Liver (tissue), 3 donors: ENCODE measurements around the gene RNF6.

ENCODE experiments used
- EGR1 ChIP-seq, 2 donors: IDR thresholded peaks; 2 replicates each; pipeline ENCODE4 v1.6.1; 2016 to 2018; ENCODE audit warnings: antibody characterized with exemption in 2 of 2, low read depth in 2 of 2
- FOXA1 ChIP-seq: IDR thresholded peaks from 2 replicates; pipeline ENCODE4 v1.6.1; 2016; ENCODE audit warnings: antibody characterized with exemption
- HNF4G ChIP-seq: IDR thresholded peaks from 2 replicates; pipeline ENCODE4 v1.6.1; 2016; ENCODE audit warnings: antibody characterized with exemption
- JUND ChIP-seq, 2 donors: IDR thresholded peaks; 2 replicates each; pipeline ENCODE4 v1.6.1; 2016; ENCODE audit warnings: antibody characterized with exemption in 2 of 2
- NR2F2 ChIP-seq: IDR thresholded peaks from 2 replicates; pipeline ENCODE4 v1.6.1; 2016; ENCODE audit warnings: antibody characterized with exemption
- RAD21 ChIP-seq, 2 donors: IDR thresholded peaks; 2 replicates each; pipeline ENCODE4 v1.6.1; 2016; ENCODE audit warnings: antibody characterized with exemption in 2 of 2, mild to moderate bottlenecking in 2 of 2
- RXRA ChIP-seq, 2 donors: IDR thresholded peaks; 2 replicates each; pipeline ENCODE4 v1.6.1; 2017 to 2018; ENCODE audit warnings: antibody characterized with exemption in 2 of 2, mild to moderate bottlenecking in 1 of 2
- TAF1 ChIP-seq: conservative IDR thresholded peaks from 2 replicates; pipeline ENCODE4 v1.6.1; 2016; ENCODE audit warnings: antibody characterized with exemption, mild to moderate bottlenecking
- YY1 ChIP-seq: IDR thresholded peaks from 2 replicates; pipeline ENCODE4 v1.6.1; 2016; ENCODE audit warnings: antibody characterized with exemption, mild to moderate bottlenecking
- TF ChIP-seq, protein P1 (sequence below): IDR thresholded peaks from 2 replicates; pipeline ENCODE4 v1.6.1; 2016; ENCODE audit warnings: antibody characterized with exemption, mild to moderate bottlenecking
- TF ChIP-seq, protein P2 (sequence below): fragments of 150-350 bp; IDR thresholded peaks from 2 replicates; pipeline ENCODE4 v1.5.1; 2017; ENCODE audit warnings: improper control_type of control experiment, low read depth, low read length; ENCODE audit not compliant: missing input control
- TF ChIP-seq, protein P3 (sequence below): IDR thresholded peaks from 2 replicates; pipeline ENCODE4 v1.6.1; 2016; ENCODE audit warnings: antibody characterized with exemption
- TF ChIP-seq, protein P4 (sequence below): IDR thresholded peaks from 2 replicates; pipeline ENCODE4 v1.6.1; 2016; ENCODE audit warnings: antibody characterized with exemption
- donor health status: healthy.
- donor health status: healthy.

DNA sequence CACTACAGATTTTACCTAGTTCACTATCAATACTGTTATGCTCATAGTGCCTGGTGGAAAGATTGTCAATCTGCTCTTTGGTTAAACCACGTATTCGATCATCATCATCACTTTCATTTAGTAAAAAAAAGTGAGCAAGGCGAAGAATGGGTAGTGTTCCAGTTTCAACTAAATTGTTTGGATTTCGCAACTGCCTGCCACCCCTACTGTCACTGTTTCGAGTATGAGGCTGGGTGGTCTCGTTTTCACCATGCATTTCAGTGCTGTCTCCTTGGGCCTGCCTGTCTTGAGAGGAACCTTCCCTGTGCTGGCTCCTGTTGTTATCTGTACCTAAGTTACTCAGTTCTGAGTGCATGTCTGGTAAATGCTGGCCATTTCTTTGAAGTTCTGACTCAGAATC is 8.1 kb downstream of the RNF6 start:
- TF ChIP-seq, protein P1, sequence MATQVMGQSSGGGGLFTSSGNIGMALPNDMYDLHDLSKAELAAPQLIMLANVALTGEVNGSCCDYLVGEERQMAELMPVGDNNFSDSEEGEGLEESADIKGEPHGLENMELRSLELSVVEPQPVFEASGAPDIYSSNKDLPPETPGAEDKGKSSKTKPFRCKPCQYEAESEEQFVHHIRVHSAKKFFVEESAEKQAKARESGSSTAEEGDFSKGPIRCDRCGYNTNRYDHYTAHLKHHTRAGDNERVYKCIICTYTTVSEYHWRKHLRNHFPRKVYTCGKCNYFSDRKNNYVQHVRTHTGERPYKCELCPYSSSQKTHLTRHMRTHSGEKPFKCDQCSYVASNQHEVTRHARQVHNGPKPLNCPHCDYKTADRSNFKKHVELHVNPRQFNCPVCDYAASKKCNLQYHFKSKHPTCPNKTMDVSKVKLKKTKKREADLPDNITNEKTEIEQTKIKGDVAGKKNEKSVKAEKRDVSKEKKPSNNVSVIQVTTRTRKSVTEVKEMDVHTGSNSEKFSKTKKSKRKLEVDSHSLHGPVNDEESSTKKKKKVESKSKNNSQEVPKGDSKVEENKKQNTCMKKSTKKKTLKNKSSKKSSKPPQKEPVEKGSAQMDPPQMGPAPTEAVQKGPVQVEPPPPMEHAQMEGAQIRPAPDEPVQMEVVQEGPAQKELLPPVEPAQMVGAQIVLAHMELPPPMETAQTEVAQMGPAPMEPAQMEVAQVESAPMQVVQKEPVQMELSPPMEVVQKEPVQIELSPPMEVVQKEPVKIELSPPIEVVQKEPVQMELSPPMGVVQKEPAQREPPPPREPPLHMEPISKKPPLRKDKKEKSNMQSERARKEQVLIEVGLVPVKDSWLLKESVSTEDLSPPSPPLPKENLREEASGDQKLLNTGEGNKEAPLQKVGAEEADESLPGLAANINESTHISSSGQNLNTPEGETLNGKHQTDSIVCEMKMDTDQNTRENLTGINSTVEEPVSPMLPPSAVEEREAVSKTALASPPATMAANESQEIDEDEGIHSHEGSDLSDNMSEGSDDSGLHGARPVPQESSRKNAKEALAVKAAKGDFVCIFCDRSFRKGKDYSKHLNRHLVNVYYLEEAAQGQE, result no peak
- TF ChIP-seq, protein P2, sequence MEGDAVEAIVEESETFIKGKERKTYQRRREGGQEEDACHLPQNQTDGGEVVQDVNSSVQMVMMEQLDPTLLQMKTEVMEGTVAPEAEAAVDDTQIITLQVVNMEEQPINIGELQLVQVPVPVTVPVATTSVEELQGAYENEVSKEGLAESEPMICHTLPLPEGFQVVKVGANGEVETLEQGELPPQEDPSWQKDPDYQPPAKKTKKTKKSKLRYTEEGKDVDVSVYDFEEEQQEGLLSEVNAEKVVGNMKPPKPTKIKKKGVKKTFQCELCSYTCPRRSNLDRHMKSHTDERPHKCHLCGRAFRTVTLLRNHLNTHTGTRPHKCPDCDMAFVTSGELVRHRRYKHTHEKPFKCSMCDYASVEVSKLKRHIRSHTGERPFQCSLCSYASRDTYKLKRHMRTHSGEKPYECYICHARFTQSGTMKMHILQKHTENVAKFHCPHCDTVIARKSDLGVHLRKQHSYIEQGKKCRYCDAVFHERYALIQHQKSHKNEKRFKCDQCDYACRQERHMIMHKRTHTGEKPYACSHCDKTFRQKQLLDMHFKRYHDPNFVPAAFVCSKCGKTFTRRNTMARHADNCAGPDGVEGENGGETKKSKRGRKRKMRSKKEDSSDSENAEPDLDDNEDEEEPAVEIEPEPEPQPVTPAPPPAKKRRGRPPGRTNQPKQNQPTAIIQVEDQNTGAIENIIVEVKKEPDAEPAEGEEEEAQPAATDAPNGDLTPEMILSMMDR, result no peak
- TF ChIP-seq, protein P3, sequence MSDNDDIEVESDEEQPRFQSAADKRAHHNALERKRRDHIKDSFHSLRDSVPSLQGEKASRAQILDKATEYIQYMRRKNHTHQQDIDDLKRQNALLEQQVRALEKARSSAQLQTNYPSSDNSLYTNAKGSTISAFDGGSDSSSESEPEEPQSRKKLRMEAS, result no peak
- TF ChIP-seq FOXA1 (no peak), YY1 (no peak), EGR1 (IDR thresholded peaks at IDR 0.05; ENCODE audit: low read depth in 2 of 2) (no peak), RXRA (IDR thresholded peaks at IDR 0.05) (no peak), JUND (IDR thresholded peaks at IDR 0.05) (no peak), NR2F2 (no peak), HNF4G (no peak), RAD21 (IDR thresholded peaks at IDR 0.05) (no peak), TAF1 (no peak)
- TF ChIP-seq, protein P4, sequence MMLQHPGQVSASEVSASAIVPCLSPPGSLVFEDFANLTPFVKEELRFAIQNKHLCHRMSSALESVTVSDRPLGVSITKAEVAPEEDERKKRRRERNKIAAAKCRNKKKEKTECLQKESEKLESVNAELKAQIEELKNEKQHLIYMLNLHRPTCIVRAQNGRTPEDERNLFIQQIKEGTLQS, result no peak
